OCI-M2 (cell line): ENCODE data around the gene STXBP6.
"Not testable (repeated sequence)": the region's sequence is repeated elsewhere in the genome, so short reads cannot be mapped to it uniquely, and the experiment has no call there.

ENCODE experiments used
- DNase-seq: peaks from one replicate; lab custom pipeline; 2025; ENCODE audit not compliant: unreplicated experiment; lab: John Stamatoyannopoulos, UW

The STXBP6 gene

GRCh38 chr14:24959791-24960331, 90.1 kb downstream of the STXBP6 start:
- DNase-seq, result no peak

DNA sequence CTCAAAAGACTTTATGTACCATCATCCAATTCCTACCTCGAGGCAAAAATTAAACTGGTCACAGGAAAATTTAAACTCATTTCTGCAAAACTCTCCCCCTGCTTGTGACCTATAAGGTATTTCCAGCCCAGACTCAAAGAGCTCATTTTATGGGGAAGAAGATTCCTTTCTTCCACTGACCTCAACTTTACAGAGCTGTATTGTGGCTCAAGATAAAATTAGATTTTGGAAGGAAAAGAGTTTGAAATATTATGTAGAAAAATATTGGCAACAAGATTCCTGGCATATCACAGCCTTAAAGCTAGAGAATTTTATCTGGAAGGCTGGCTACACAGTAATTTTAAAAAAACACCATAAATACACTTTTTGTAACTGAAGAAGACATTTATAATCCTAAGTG, 91.7 kb downstream of the STXBP6 start:
- DNase-seq, result no peak

DNA sequence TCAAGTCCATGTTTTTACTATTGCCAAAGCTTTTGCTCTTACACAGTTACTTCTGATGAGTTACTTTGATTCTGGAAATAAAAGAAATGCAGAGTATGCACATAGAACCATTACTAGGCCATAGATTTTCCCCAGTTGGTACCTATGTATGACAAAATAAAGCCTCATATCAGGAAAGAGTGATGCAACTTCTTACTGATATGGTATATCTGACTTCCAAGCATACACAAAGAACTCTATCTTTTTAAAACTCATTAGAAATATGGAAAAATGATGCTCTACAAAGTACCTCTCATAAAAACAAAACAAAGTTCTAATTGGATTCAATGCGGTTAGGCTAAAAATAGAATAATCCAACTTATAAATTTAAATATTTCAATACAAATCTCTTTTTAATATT, 92.1 kb downstream of the STXBP6 start:
- no peak for DNase-seq

DNA sequence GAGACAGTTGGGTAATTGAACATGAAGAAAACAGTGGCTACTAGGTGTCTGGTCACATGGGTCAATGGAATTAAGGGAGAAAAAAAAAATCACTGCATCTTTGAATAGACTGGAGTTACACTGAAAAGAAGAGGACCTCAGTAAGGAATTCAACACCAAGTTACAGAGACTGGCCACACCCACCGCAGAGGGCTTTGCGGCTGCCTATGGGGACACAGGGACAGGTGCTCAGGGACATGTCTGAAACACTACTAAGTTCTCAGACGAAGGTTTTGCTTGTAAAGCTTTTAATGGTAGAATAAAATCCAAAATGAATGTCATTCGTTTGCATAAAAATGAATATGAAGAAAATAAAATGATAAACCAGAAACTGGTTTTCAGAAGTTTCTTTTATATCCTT, 93.8 kb downstream of the STXBP6 start:
- no peak for DNase-seq

GRCh38 chr14:24954700-24955037, 95.3 kb downstream of the STXBP6 start:
- DNase-seq, result no peak

DNA sequence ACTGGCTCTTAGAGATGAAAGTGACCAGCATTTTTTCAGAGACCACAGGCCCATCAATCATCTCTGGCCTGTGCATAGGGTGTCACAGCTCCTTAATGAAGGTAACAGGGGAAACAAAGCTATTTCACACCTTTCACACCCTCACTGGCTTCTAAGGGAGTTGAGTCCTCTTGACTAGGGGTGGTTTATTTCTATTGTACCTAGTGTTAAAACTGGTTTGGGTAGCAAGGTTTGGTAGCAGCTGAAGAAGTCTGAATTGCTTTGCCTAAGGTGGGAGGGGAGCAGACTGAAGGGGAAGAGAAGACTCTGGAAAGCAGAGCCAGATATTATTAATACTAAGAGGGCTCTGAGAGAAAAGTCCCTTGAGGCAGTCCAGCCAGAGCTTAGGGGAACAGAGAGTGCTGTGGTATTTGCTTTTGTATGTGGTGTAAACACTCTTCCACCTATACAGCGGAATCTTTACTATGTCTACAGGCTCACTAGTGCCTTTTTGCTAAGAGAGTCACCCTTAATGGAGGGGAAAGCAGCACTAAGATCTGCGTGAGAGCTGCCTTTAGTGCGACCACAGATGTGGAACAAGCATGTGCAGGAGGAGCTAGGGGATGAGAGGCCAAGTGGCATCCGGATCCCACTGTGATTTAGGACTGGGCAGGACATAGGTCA, 95.8 kb downstream of the STXBP6 start:
- no peak for DNase-seq

GRCh38 chr14:24952851-24953666, 96.9 kb downstream of the STXBP6 start:
- DNase-seq, result no peak

- DNase-seq, result no peak
Observed at GRCh38 chr14:24948261-24948847, 101.6 kb downstream of the STXBP6 start.

DNA sequence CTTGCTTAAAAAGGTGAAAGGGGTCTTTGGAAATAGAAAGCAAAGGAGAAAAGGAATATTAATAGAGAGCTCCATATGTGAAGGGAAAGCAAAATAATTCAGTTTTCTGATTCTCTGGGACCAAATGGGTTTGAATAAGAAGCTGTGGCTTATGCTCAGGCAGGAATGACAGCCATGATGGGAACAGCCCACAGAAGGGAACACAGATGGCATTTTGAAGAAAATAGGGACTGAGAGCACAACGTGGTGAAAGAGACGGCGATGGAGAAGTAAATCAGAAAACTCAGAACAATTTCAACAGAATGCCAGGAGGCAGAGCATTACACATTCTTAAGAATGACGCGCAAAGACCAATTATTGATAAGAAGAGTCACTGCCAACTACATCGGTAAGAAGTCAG, 102.8 kb downstream of the STXBP6 start:
- DNase-seq, result no peak

GRCh38 chr14:24944800-24945199, 105.1 kb downstream of the STXBP6 start:
- DNase-seq, result no peak

DNA sequence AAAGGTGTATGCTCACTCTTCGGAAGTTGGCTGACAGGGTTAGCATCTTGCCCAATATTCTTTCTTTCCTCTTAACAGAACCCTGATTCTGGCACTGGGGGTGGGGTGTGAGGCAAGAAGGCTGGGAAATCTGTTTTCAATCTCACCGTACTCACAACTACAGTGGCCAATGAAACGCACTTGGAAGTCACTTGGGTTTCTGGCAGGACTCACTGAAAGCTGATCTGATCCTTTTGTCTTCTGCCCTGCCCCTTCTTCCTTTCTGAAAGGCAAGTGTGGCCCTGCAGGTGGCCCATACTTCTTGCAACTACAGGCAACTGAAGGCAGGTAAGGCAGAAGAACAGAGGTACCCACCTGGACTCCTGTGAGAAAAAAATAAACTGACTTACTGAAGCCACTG, 106.9 kb downstream of the STXBP6 start:
- DNase-seq, result no peak

DNA sequence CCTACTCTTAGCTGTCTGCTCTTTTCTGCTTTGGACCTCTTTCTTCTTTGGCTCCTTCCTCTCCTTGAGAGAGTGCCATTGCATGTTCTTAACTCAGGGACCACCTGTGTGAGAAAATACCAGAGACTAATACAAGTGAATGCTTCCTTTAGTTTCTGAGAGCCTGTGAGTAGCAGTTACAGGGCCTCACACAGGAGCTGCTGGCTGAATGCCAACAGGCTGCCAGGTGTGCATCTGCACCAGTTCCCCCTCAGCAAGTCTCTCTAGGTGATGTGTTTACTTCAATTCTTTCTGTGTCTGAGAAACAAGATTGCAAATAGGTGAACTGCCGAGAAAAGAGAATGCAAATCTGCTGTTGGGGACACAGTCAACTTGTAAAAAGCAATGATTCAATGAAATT, 108.2 kb downstream of the STXBP6 start:
- DNase-seq, result no peak

DNA sequence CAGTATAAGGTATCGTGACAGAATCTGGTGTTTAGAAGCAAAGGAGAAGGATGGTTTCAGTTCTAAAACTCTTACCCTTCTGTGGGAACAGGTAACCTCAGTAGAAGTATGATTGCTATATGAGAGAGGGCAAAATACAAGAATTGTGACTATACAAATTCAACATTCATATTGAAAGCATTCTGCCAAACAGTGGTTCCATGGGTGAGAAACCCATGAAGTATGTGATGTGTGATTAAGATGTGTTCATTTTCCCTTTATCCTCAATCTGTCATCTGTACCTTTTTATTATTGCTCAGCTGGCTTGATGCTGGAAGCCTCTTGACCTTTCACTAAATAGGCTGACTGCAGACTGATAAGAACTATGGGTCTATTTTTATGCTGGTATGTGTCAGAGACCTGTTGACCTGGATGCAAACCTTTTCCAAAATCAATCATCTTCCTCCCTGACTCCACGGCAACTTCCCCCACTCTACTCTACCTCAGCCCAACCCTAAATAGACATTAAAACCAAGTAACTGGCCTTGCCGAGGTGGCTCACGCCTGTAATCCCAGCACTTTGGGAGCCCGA, 109.6 kb downstream of the STXBP6 start:
- DNase-seq, result no peak

DNA sequence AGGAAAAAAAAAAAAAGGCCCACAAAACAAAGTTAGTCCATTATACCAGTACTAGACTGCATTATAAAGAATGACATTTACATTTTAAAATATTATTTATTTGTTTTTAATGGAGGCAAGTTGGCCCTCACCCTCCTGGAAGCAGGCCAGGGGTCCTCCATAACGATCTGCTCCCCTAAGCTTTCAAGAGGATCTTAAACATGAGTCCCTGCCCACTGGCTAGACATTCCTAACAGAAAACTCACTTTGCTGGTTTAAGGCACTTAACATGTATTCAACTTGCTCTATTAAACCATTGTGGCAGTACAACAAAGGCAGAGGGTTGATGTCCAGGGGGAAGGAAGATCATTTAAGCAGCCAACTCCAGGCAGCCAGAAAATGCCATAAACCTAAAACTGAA, 111.4 kb downstream of the STXBP6 start:
- DNase-seq, result no peak

- DNase-seq, result no peak
Observed at GRCh38 chr14:24937300-24937699, 112.6 kb downstream of the STXBP6 start.

DNA sequence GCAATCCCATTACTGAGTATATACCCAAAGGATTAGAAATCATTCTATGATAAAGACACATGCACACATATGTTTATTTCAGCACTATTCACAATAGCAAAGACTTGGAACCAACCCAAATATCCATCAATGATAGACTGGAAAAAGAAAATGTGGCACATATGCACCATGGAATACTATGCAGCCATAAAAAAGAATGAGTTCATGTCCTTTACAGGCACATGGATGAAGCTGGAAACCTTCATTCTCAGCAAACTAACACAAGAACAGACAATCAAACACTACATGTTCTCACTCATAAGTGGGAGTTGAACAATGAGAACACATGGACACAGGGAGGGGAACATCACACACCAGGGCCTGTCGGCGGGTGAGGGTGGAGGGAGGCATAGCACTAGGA, 113.2 kb downstream of the STXBP6 start:
- DNase-seq, result not testable (repeated sequence)

DNA sequence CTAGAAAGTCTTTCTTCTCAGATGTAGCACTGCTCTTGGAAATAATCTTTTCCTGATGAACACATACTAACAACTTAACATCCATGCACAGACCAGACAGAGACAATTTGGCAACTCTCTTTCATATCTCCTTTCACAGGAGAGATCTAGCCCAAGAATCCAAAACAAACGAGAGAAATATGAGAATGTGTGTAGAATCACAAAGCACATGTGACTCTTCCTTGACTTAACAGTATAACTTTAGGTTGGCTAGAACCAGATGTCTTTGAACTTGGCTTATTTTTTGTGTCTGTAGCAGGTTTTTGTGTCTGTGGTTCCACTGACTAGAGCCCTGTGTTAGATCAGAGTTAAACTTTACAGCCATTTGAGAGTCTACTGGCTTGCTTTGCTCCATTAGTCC, 114.2 kb downstream of the STXBP6 start:
- no peak for DNase-seq

DNA sequence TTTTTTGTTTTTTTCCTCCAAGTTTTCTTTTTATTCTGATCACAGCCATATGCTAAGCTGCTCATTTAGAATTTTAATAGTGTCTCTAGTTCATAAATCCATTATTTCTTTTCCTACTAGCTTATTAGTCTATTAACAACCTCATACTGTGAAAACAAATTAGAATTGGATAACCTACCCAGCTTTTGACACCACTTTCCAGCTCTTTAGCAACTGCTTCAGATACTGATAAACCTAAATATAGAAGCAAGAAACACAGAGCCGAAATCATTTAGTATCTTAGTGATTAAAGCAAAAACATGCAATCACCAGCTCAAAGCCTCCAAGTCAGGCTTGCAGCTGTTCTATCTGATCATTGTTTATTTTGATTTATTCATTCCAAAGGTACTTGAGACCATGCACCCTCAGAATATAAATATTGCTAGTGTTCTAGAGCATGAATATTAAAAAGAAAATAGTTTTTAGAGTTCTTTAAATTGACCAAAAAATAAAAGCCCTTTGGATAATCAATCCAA, 121.5 kb downstream of the STXBP6 start:
- no peak for DNase-seq

DNA sequence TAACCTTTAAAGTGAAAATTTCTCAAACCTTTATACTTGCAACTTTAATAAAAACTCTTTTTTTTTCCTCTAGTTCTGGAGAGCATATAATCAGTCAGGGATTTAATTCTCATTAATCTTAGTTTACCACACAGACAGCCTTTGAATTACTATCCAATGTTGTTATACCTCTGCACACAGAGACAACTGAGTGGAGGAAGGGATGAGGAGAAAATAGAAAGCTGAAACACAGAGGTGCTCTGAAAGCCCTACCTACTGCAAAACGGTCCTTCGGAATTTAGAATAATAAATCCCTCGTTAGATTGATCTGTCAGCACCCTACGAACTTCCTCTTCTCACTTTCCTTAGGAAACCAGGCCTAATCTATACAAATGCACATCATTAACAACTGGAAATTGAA, 122.1 kb downstream of the STXBP6 start:
- no peak for DNase-seq

DNA sequence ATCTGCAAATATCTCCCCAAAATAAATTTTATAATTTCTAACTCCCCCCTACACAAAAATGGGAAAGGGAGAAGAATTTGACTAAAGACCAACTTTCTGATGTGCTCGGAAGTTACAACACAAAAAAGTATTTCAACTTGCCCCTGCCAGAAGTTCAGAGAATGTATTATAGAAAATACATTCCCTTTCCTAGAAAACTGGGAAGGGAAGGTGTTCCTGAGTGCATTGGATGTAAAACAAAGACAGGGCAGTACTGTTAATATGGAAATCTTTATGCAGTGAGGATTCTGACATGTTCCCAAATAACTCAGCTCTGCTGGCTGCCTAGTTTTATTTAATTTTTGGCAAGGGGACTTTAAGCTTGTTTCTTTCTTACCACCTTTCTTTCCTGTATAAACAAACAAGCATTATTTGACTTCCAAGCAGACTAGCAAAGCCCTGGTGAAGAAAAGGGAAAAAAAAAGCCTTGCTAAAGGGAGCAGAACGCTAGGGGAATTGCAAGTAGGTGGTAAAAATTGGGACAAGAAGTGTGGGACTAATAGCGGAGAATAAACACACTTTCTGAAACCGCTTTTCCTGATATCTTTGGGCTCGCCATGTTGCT, 124.1 kb downstream of the STXBP6 start:
- DNase-seq, result no peak

- no peak for DNase-seq
Observed at GRCh38 chr14:24924544-24924943, 125.4 kb downstream of the STXBP6 start.
